ENCODE results near the gene BPIFA3. TPM values are rescaled to one million over a fixed set of nuclear protein-coding genes. Genes with fewer than 3 reads are reported as not detected.

Gene BPIFA3
- total and polyA plus RNA-seq, 9 of the 15 experiments (the other 6 are each of a cell fraction or from before 2014, with no cell fraction given) = not detected

GRCh38 chr20:33246077-33246476 is 28.9 kb downstream of the BPIFA3 start (continued):
- TF ChIP-seq ATF2 (CRISPR knock-in tag; IDR thresholded peaks at IDR 0.05) = no peak
- TF ChIP-seq SIN3A (IDR thresholded peaks at IDR 0.05; ENCODE audit: borderline replicate concordance in 2 of 2, control insufficient read depth in 1 of 2, low read depth in 2 of 2, low read length in 2 of 2) = no peak
- TF ChIP-seq SIN3B (IDR thresholded peaks at IDR 0.05; ENCODE audit: low read depth) = no peak
- TF ChIP-seq MXD1 (CRISPR knock-in tag; IDR thresholded peaks at IDR 0.05; ENCODE audit: borderline replicate concordance, poor library complexity, severe bottlenecking) = no peak

- H3K4me1 ChIP-seq (replicated peaks in 1 of 2; ENCODE audit: control insufficient read depth in 2 of 2, insufficient read depth in 2 of 2, low read length in 2 of 2) = no peaks in the 10 kb centered on the region
- no peaks in the 10 kb centered on the region for H3K27me3 ChIP-seq (ENCODE audit: control insufficient read depth in 2 of 2, insufficient read depth in 2 of 2, low read length in 2 of 2)
- ChIA-PET POLR2A (interaction anchor here (1.1 to 2.0 kb wide), 2 partner anchors 10 to 13 kb away, joined by 3 to 7 read pairs; no protein-coding TSS in a partner anchor), CTCF (ENCODE audit: low intra/inter-chr PET ratio) (no interaction called here)
- ATAC-seq = no peak
- H3K79me2 ChIP-seq (ENCODE audit: control insufficient read depth, insufficient read depth, low read length) = no peaks in the 10 kb centered on the region
- 0% methylated on average over 1 of the region's 1 CpG for WGBS (ENCODE audit: insufficient coverage, low coverage, missing lambda C conversion rate)
- no peaks in the 10 kb centered on the region for H3K9me3 ChIP-seq (replicated peaks; ENCODE audit: control insufficient read depth, insufficient read depth, low read depth, low read length)
- intact Hi-C loops (cut with micrococcal nuclease) (no loop called here), in situ Hi-C loops (cut with MboI) (no loop called here)
- BruUV-seq (replicated peaks) = no TSS peak
- H3K9me1 ChIP-seq (ENCODE audit: control insufficient read depth, insufficient read depth, low read length) = no peaks in the 10 kb centered on the region
- H3K27ac ChIP-seq (ENCODE audit: extremely low read depth, low read depth, low read length) = no peak overlapping the region
- H3K9ac ChIP-seq (ENCODE audit: insufficient read depth in 1 of 2, low read depth in 2 of 2, low read length in 2 of 2) = no peak overlapping the region
- H4K20me1 ChIP-seq (replicated peaks; ENCODE audit: control insufficient read depth, insufficient read depth, low read length) = no peaks in the 10 kb centered on the region
- no peak overlapping the region for H3K4me2 ChIP-seq (ENCODE audit: insufficient read depth, low read length)
- FAIRE-seq = no peak
- TF ChIP-seq CTCF (IDR thresholded peaks at IDR 0.05 in 2 of 3, conservative IDR thresholded peaks at IDR 0.05 in 1 of 3; ENCODE audit: insufficient read depth in 2 of 3, low read depth in 1 of 3, low read length in 3 of 3) (0 out of 6 replicates have a peak, but pooled peaks of 1 of the 3 experiments have one; percentile 4), MYC (IDR thresholded peaks at IDR 0.05; ENCODE audit: low read depth, low read length) (no peak), MYC (CRISPR knock-in tag; IDR thresholded peaks at IDR 0.05; ENCODE audit: borderline replicate concordance, low read depth) (no peak)
- no peaks in the 10 kb centered on the region for H3K36me3 ChIP-seq (ENCODE audit: control insufficient read depth, insufficient read depth, low read length)
- no peak overlapping the region for H2AFZ ChIP-seq (ENCODE audit: low read depth, low read length)
- H3K4me3 ChIP-seq = no peak overlapping the region
- DNase-seq (ENCODE audit: extremely low read depth in 1 of 4, low spot score in 3 of 4) = no peak
Observed at GRCh38 chr20:33249456-33249855, 32.3 kb downstream of the BPIFA3 start.

Measured in K562 (cell line).